Heart left ventricle (tissue), 13 donors: Measurements from ENCODE around the gene MSRB2.

Source experiments
- CTCF ChIP-seq, 12 donors: fragments of 200-600 bp; sonication (generic) in 4 of 12; IDR thresholded peaks; one replicate each; pipeline versions ENCODE4 v1.5.0 to v1.8.0; 2018 to 2022; ENCODE audit warnings: antibody characterized with exemption in 12 of 12, mild to moderate bottlenecking in 5 of 12
- POLR2A ChIP-seq, 2 donors: fragments of 450-650 bp; IDR thresholded peaks; one replicate each; pipeline ENCODE4 v1.6.1; 2017; ENCODE audit warnings: antibody characterized with exemption in 2 of 2, mild to moderate bottlenecking in 2 of 2, moderate library complexity in 2 of 2
- donor health status: ischemic (EF 13 %, LVEDD 7.1; RV severe dilation, severe dysfunction).
- donor health status: DM: no; HTN: yes; CAD: no.
- donor health status: DM: no; HTN: no; CAD: no.
- donor health status: ischemic (EF 25% LVEDD 6.9; RV normal size, moderate dysfunction).
- donor health status: ischemic (EF 25% LVEDD 5.7; RV mildly dilated, moderate dysfunction).
- donor health status: ischemic (EF 35%, LVEDD 5.7; RV mildly dilated, moderate dysfunction).
- donor health status: nonischemic (EF 11% LVEDD 7.7; RV severe dilation, severe dysfunction).
- donor health status: DM: yes; HTN: yes; CAD: no.
- donor health status: PGD.
- donor health status: ischemic (EF 29% LVEDD 5.4; RV normal size, mild dysfunction).
- donor health status: nonischemic (EF 23%, LVEDD 6.1; RV moderate dilation, normal function).

GRCh38 chr10:23063973-23064812 lies 31.2 kb upstream of the MSRB2 start:
- TF ChIP-seq CTCF (IDR thresholded peaks at IDR 0.05) (no peak), POLR2A (IDR thresholded peaks at IDR 0.05) (no peak)
